ENCODE results near the gene RPS27. TPM values are rescaled to one million over a fixed set of nuclear protein-coding genes. Genes with fewer than 3 reads are reported as not detected.

RPS27 gene
- total and polyA plus RNA-seq, 2 of the 13 experiments (the other 11 are each of a cell fraction or from before 2014, with no cell fraction given) = 3,737 to 9,964 TPM

DNA sequence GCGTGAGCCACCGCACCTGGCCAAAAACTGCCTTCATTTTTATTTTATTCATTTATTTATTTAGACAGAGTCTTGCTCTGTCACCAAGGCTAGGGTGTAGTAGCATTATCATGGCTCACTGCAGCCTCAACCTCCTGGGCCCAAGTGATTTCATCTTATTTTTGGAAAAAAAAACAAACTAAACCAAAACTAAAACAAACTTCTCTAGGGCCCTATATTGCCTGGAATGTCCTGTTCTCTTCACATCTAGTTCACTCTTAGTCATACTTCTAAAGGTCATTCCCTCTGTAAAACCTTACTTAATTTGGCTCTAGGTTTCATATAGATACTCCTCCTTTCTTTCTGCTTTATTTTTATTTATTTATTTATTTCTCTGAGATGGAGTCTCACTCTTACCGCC is 15.6 kb downstream of the RPS27 start:
- Histone ChIP-seq H4K20me1 (ENCODE audit: insufficient read depth, low read length) (no peaks in the 10 kb centered on the region), H3K9me3 (ENCODE audit: low read length) (no peaks in the 10 kb centered on the region), H2AFZ (ENCODE audit: low read length) (no peak overlapping the region), H3K27ac (ENCODE audit: extremely low read length, insufficient read depth, low read length) (no peak overlapping the region), H3K4me2 (ENCODE audit: low read depth, low read length) (no peak overlapping the region), H3K4me1 (ENCODE audit: insufficient read depth, low read length) (peaks cover 10% of the 10 kb centered on the region), H3K36me3 (replicated peaks in 1 of 2; ENCODE audit: control insufficient read depth in 1 of 2, insufficient read depth in 2 of 2, low read length in 2 of 2) (no peaks in the 10 kb centered on the region), H3K4me3 (replicated peaks in 1 of 3; ENCODE audit: insufficient read depth in 1 of 3, low read depth in 2 of 3, low read length in 3 of 3) (no peak overlapping the region), H3K9ac (ENCODE audit: insufficient read depth, low read depth, low read length) (no peak overlapping the region), H3K27me3 (ENCODE audit: control insufficient read depth in 1 of 2, insufficient read depth in 2 of 2, low read length in 2 of 2) (no peaks in the 10 kb centered on the region), H3K79me2 (ENCODE audit: insufficient read depth, low read length) (no peaks in the 10 kb centered on the region)
- FAIRE-seq = no peak
- 72% methylated on average over 3 of the region's 3 CpGs for WGBS (ENCODE audit: low lambda C conversion rate)
- no peak for DNase-seq (ENCODE audit: low spot score)
- BruUV-seq (replicated peaks) = no TSS peak
- no peak for ATAC-seq
- TF ChIP-seq TBX2 (CRISPR knock-in tag; IDR thresholded peaks at IDR 0.05; ENCODE audit: borderline replicate concordance) (no peak), KDM1A (CRISPR knock-in tag; IDR thresholded peaks at IDR 0.05) (no peak), NCOA5 (CRISPR knock-in tag; IDR thresholded peaks at IDR 0.05) (no peak), BHLHE40 (IDR thresholded peaks at IDR 0.05; ENCODE audit: low read length) (no peak), PRPF4 (IDR thresholded peaks at IDR 0.05; ENCODE audit: low read depth, low read length, poor library complexity, severe bottlenecking) (no peak), ATF7-NPFF (CRISPR knock-in tag; IDR thresholded peaks at IDR 0.05; ENCODE audit: low read depth) (no peak), ETV6 (CRISPR knock-in tag; conservative IDR thresholded peaks at IDR 0.05) (no peak), ATAD3A (CRISPR knock-in tag; IDR thresholded peaks at IDR 0.05) (no peak)
- POLR2A ChIA-PET = interaction anchor here (2.3 kb wide), 1 partner anchor 15 kb away, joined by 5 read pairs; the partner anchor contains the start of gene RPS27
- CTCF ChIA-PET (ENCODE audit: low intra/inter-chr PET ratio, low total read pairs) = no interaction called here
- intact Hi-C loops (cut with micrococcal nuclease; ENCODE audit: unreplicated experiment) (no loop called here), in situ Hi-C loops (cut with HindIII; ENCODE audit: extremely low pct_ligation_motif_present, low pct_unique_long_range_greater_than_20kb) (no loop called here)

GRCh38 chr1:154012129-154012528 is 21.6 kb downstream of the RPS27 start:
- WGBS (ENCODE audit: low lambda C conversion rate) = 34% methylated on average over 1 of the region's 1 CpG
- ATAC-seq = no peak
- intact Hi-C loops (cut with micrococcal nuclease; ENCODE audit: unreplicated experiment) = no loop called here
- Histone ChIP-seq H3K9me3 (ENCODE audit: low read length) (no peaks in the 10 kb centered on the region), H3K9ac (ENCODE audit: insufficient read depth, low read depth, low read length) (no peak overlapping the region), H3K4me1 (ENCODE audit: insufficient read depth, low read length) (peaks cover 8% of the 10 kb centered on the region), H3K27ac (ENCODE audit: extremely low read length, insufficient read depth, low read length) (no peak overlapping the region), H3K4me2 (ENCODE audit: low read depth, low read length) (no peak overlapping the region), H4K20me1 (ENCODE audit: insufficient read depth, low read length) (no peaks in the 10 kb centered on the region), H3K4me3 (replicated peaks in 1 of 3; ENCODE audit: insufficient read depth in 1 of 3, low read depth in 2 of 3, low read length in 3 of 3) (no peak overlapping the region), H3K36me3 (replicated peaks in 1 of 2; ENCODE audit: control insufficient read depth in 1 of 2, insufficient read depth in 2 of 2, low read length in 2 of 2) (no peaks in the 10 kb centered on the region), H3K27me3 (ENCODE audit: control insufficient read depth in 1 of 2, insufficient read depth in 2 of 2, low read length in 2 of 2) (no peaks in the 10 kb centered on the region), H3K79me2 (ENCODE audit: insufficient read depth, low read length) (no peaks in the 10 kb centered on the region), H2AFZ (ENCODE audit: low read length) (no peak overlapping the region)
- POLR2A ChIA-PET = no interaction called here
- in situ Hi-C loops (cut with HindIII; ENCODE audit: extremely low pct_ligation_motif_present, low pct_unique_long_range_greater_than_20kb) = no loop called here
- BruUV-seq (replicated peaks) = no TSS peak
- DNase-seq (ENCODE audit: low spot score) = no peak
- no peak for FAIRE-seq
- CTCF ChIA-PET (ENCODE audit: low intra/inter-chr PET ratio, low total read pairs) = no interaction called here
- no peak for TF ChIP-seq ZFY (CRISPR knock-in tag; IDR thresholded peaks at IDR 0.05)
- no peak for TF ChIP-seq ATF2 (CRISPR knock-in tag; IDR thresholded peaks at IDR 0.05)
- no peak for TF ChIP-seq ZBTB26 (CRISPR knock-in tag; IDR thresholded peaks at IDR 0.05; ENCODE audit: borderline replicate concordance)
- TF ChIP-seq MTA3 (CRISPR knock-in tag; IDR thresholded peaks at IDR 0.05) = no peak
- no peak for TF ChIP-seq ZNF12 (CRISPR knock-in tag; IDR thresholded peaks at IDR 0.05)
- no peak for TF ChIP-seq PHB2 (IDR thresholded peaks at IDR 0.05; ENCODE audit: partially characterized antibody)
- TF ChIP-seq FLYWCH1 (CRISPR knock-in tag; IDR thresholded peaks at IDR 0.05) = no peak
- TF ChIP-seq ZNF432 (CRISPR knock-in tag; IDR thresholded peaks at IDR 0.05; ENCODE audit: borderline replicate concordance) = no peak
- no peak for TF ChIP-seq EZH2 (conservative IDR thresholded peaks at IDR 0.05; ENCODE audit: low read depth, low read length)
- no peak for TF ChIP-seq PLRG1 (conservative IDR thresholded peaks at IDR 0.05)
- no peak for TF ChIP-seq ZNF562 (CRISPR knock-in tag; IDR thresholded peaks at IDR 0.05; ENCODE audit: borderline replicate concordance)
